ENCODE measurements around the gene RHNO1. TPM values are rescaled to one million over a fixed set of nuclear protein-coding genes. Genes with fewer than 3 reads are reported as not detected.
"Not testable (repeated sequence)": the region's sequence is repeated elsewhere in the genome, so short reads cannot be mapped to it uniquely, and the experiment has no call there.

Gene RHNO1
- total RNA-seq, 2 donors from 2014 or later, result 30.1 to 49.4 TPM

GRCh38 chr12:2854669-2855453 is 22.2 kb upstream of the RHNO1 start:
- Mint-ChIP-seq H3K9me3 (no peaks in the 10 kb centered on the region), H3K27ac (peak overlapping the region in 1 of 2 donors; percentile 37), H3K36me3 (peaks cover 0 to 12% of the 10 kb centered on the region in 2 donors)
- no peak for DNase-seq (ENCODE audit: low spot score in 2 of 2)
- ATAC-seq, result no peak

GRCh38 chr12:2855546-2855945 is 21.5 kb upstream of the RHNO1 start:
- H3K36me3 Mint-ChIP-seq, result peaks cover 0 to 19% of the 10 kb centered on the region in 2 donors
- H3K27ac Mint-ChIP-seq, result peak overlapping the region; percentile 5 to 50
- H3K9me3 Mint-ChIP-seq, result no peaks in the 10 kb centered on the region
- ATAC-seq (no peak), DNase-seq (ENCODE audit: low spot score in 2 of 2) (no peak)

- no peaks in the 10 kb centered on the region for H3K9me3 Mint-ChIP-seq
- peak; percentile 22 to 36 for ATAC-seq
- H3K27ac Mint-ChIP-seq, result peak overlapping the region; percentile 5 to 50
- DNase-seq (ENCODE audit: low spot score in 2 of 2), result no peak
- peaks cover 0 to 19% of the 10 kb centered on the region in 2 donors for H3K36me3 Mint-ChIP-seq
Observed at GRCh38 chr12:2856051-2856450, 21.0 kb upstream of the RHNO1 start.

DNA sequence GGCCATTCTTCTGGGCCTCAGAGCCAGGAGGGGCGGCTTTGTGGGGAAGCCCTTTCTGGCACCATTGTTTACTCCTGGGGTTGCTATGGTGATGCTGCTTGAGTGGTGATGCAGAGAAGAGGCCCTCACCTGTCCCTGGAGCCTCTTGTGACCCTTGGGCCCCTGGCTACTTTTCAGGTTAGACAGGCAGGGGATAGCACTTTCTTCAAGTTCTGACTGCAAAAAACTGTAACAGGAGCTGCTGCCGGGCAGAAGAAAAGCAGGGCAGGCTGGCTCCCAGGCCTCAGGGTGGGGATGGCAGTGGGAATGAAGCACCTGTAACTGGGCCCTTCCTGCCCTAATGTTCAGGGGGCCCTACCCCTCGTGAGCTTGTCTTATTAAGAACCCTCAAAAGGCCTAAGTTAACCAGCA is 20.0 kb upstream of the RHNO1 start, which contains the start of gene TEX52:
TSS of gene TEX52 (minus strand) at position 19 of the 411 bp plus-strand sequence. CDS start at position 6, 13 bp downstream.
- Mint-ChIP-seq H3K36me3 (peaks cover 0 to 19% of the 10 kb centered on the region in 2 donors), H3K27ac (peak within 1 kb of the TSS; percentile 73 to 86), H3K9me3 (no peaks in the 10 kb centered on the region)
- ATAC-seq, result peak in 1 of 2 donors; percentile 23
- DNase-seq (ENCODE audit: low spot score in 2 of 2), result no peak

DNA sequence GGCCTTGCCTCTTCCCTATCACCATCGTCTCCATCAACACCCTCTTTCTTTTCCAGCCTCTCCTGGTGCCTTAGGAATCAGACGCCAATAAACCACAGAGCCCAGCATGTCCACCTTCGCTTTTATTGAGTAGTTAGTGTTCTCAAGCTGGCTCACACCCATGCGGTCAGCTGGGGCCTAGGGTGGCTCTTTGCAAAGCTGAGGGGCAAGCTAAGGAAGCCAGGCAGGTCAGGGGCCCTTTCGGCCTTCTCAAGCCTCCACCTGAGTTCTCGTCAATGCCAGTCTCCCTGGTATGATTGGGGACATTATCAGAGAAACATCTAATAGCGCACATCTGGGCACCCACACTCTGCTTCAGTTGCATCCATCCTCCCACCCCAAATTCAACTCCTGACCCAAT is 19.4 kb upstream of the RHNO1 start:
- ATAC-seq (no peak), DNase-seq (ENCODE audit: low spot score in 2 of 2) (no peak)
- Mint-ChIP-seq H3K27ac (peak overlapping the region in 1 of 2 donors; percentile 73), H3K36me3 (peaks cover 0 to 19% of the 10 kb centered on the region in 2 donors), H3K9me3 (no peaks in the 10 kb centered on the region)

DNA sequence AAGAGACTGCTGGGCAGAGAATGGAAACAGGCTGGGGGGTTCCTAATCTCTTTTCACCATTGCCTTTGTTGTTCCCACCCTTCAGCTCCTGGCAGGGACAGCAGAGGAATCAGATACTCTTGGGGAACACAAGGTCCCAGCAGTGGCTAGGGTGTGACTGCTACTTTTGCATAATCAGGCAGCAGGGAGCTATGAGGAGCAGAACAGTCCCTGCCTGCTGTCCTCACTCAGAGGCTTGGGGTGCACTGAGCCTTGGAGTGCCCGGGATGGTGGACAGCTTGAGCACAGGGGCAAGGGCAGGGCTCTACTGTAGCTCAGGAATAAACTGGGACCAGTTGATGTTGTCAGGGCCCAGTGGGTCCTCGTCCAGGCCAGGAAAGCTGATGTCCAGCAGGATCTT is 18.7 kb upstream of the RHNO1 start:
- H3K36me3 Mint-ChIP-seq, result peaks cover 0 to 19% of the 10 kb centered on the region in 2 donors
- no peaks in the 10 kb centered on the region for H3K9me3 Mint-ChIP-seq
- peak overlapping the region in 1 of 2 donors; percentile 22 for H3K27ac Mint-ChIP-seq
- DNase-seq (ENCODE audit: low spot score in 2 of 2) (no peak), ATAC-seq (no peak)

- DNase-seq (ENCODE audit: low spot score in 2 of 2) (no peak), ATAC-seq (no peak)
- Mint-ChIP-seq H3K36me3 (peaks cover 2 to 22% of the 10 kb centered on the region in 2 donors), H3K27ac (peak overlapping the region in 1 of 2 donors; percentile 41), H3K9me3 (no peaks in the 10 kb centered on the region)
Observed at GRCh38 chr12:2858944-2859421, 18.0 kb upstream of the RHNO1 start.

DNA sequence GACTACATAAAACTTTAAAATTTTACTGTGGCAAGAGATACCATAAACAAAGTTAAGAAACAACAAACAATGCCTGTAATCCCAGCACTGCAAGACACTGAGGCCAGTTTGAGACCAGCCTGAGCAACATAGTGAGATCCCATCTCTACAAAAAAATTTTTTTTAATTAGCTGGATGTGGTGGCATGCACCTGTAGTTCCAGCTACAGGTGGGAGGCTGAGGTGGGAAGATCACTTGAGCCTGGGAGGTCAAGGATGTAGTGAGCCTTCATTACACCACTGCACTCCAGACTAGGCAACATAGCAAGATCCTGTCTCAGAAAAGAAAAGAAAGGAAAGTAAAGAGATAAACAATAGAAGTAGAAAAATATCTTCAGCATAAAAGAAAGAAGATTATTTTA is 16.9 kb upstream of the RHNO1 start:
- Mint-ChIP-seq H3K36me3 (peaks cover 10 to 30% of the 10 kb centered on the region in 2 donors), H3K9me3 (no peaks in the 10 kb centered on the region), H3K27ac (no peak overlapping the region)
- no peak for DNase-seq (ENCODE audit: low spot score in 2 of 2)
- no peak for ATAC-seq

- ATAC-seq, result no peak
- DNase-seq (ENCODE audit: low spot score in 2 of 2), result no peak
- peaks cover 24 to 44% of the 10 kb centered on the region in 2 donors for H3K36me3 Mint-ChIP-seq
- no peaks in the 10 kb centered on the region for H3K9me3 Mint-ChIP-seq
- H3K27ac Mint-ChIP-seq, result no peak overlapping the region
Observed at GRCh38 chr12:2862876-2863275, 14.1 kb upstream of the RHNO1 start.

- not testable (repeated sequence) for H3K9me3 Mint-ChIP-seq; DNase-seq (ENCODE audit: low spot score in 2 of 2); ATAC-seq
- Mint-ChIP-seq H3K27ac (peak overlapping the region in 1 of 2 donors; percentile 31), H3K36me3 (peaks cover 24 to 44% of the 10 kb centered on the region in 2 donors)
Observed at GRCh38 chr12:2863402-2863801, 13.6 kb upstream of the RHNO1 start.

GRCh38 chr12:2864198-2864597 is 12.8 kb upstream of the RHNO1 start:
- Mint-ChIP-seq H3K9me3 (no peaks in the 10 kb centered on the region), H3K27ac (peak overlapping the region in 1 of 2 donors; percentile 31), H3K36me3 (peaks cover 24 to 39% of the 10 kb centered on the region in 2 donors)
- DNase-seq (ENCODE audit: low spot score in 2 of 2) (no peak), ATAC-seq (no peak)

- not testable (repeated sequence) for ATAC-seq; H3K9me3 Mint-ChIP-seq; DNase-seq (ENCODE audit: low spot score in 2 of 2)
- Mint-ChIP-seq H3K27ac (peak overlapping the region; percentile 36 to 59), H3K36me3 (peaks cover 27 to 33% of the 10 kb centered on the region in 2 donors)
Observed at GRCh38 chr12:2868986-2869632, 7.9 kb upstream of the RHNO1 start.

DNA sequence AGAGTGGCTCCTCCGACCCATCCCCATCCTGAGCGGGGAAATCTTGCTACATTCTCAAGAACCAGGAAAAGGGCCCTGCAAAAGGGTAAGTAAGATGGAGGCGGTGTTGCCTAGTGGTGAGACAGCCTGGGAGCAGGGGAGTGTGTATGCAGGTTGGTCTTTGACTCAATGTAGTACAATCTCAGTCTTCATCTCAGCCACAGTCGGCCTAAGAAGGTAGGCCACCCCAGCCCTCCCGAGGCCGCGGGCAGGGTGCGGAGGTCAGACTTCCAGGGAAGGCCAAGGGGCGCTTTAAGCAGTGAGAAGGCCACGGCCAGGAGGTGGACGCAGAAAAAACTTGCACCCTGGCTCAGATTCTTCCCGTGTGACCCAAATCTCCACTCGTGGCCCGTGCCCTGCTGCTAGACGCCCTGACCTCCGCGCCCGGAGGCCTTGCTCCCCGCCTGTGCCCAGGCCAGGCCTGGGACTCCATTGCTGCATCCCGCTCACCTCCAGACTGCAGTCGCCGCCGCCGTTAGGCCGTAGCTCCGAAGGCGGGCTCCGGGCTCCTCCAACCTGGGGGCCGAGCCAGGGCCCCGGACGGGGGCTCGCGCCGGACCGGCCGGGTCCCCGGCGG is 484 bp upstream of the RHNO1 start:
- Mint-ChIP-seq H3K9me3 (no peaks in the 10 kb centered on the region), H3K27ac (peak overlapping the region; percentile 96 to 97), H3K36me3 (peaks cover 36 to 43% of the 10 kb centered on the region in 2 donors)
- peak in 1 of 2 donors; percentile 46 for DNase-seq (ENCODE audit: low spot score in 2 of 2)
- peak; percentile 67 to 74 for ATAC-seq

DNA sequence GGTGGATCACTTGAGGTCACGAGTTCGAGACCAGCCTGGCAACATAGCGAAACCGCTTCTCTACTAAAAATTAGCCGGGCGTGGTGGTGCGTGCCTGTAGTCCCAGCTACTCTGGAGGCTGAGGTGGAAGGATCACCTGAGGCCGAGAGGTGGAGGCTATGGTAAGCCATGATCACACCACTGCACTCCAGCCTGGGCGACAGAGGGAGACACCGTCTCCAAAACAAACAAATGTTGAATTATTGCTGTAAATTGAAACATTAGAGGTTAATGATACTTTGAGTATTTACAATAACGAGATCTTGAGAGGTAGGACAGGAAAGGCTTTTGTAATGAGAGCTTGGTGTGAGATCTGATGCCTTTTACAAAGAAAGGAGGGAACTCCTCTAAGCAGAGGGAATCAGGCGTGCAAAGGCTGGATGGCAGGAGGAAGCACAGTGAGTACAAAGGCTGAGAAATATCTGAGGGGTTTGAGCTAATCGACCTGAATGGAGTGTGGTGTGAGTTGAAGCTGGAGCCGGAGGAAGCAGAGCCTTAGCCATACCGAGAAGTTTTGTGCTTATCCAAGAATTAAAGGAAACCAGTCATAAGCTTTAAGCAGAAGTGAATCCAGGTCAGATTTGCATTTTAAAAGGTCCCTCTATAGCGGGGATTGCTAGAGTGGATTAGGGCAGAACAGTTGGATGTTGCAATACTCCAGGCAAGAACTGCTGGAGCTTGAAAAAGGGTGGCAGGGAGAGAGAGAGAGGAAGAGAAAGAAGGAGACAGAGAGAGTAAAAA is 1.1 kb downstream of the RHNO1 start:
- Mint-ChIP-seq H3K9me3 (no peaks in the 10 kb centered on the region), H3K27ac (peak overlapping the region; percentile 96 to 99), H3K36me3 (peaks cover 31 to 37% of the 10 kb centered on the region in 2 donors)
- DNase-seq (ENCODE audit: low spot score in 2 of 2), result no peak
- ATAC-seq, result no peak

DNA sequence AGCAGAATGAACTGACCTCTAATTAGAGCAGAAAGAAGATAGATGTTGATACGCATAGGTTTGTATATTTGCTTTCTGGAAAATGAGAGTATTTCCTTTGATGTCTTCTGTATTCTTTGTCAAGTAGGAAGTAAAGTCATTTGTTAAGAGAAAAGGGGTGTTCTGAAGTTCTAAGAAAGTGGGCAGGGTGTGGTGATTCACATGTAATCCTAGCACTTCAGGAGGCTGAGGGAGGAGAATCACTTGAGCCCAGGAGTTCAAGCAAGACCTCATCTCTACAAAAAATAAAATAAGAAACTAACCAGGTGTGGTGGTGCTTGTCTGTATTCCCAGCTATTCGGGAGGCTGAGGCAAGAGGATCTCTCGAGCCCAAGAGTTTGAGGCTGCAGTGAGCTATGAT is 2.8 kb downstream of the RHNO1 start:
- Mint-ChIP-seq H3K9me3 (no peaks in the 10 kb centered on the region), H3K27ac (peak overlapping the region; percentile 42 to 72), H3K36me3 (peaks cover 26 to 27% of the 10 kb centered on the region in 2 donors)
- DNase-seq (ENCODE audit: low spot score in 2 of 2), result no peak
- peak in 1 of 2 donors; percentile 61 for ATAC-seq

GRCh38 chr12:2884810-2885209 is 7.8 kb downstream of the RHNO1 start:
- no peaks in the 10 kb centered on the region for H3K9me3 Mint-ChIP-seq
- H3K36me3 Mint-ChIP-seq, result peaks cover 6% of the 10 kb centered on the region in 2 donors
- no peak for DNase-seq (ENCODE audit: low spot score in 2 of 2)
- peak in 1 of 2 donors; percentile 13 for ATAC-seq
- peak overlapping the region in 1 of 2 donors; percentile 73 for H3K27ac Mint-ChIP-seq

All from activated naive CD4-positive, alpha-beta T cell treated with anti-CD3 and anti-CD28 coated beads, Interleukin-2, amount 50 U/mL, for 72 hours (primary cell).